HG02981 (cell line): ENCODE measurements around the gene RPTOR.

ENCODE experiments used
- ATAC-seq: cut with Tn5 transposase; IDR thresholded peaks from one replicate; pipeline ENCODE4 v1.9.1; 2021; ENCODE audit warnings: mild to moderate bottlenecking, moderate library complexity; ENCODE audit not compliant: unreplicated experiment

RPTOR gene

GRCh38 chr17:80633994-80634566 lies 89.4 kb downstream of the RPTOR start:
- no peak for ATAC-seq

GRCh38 chr17:80636361-80637018 lies 91.9 kb downstream of the RPTOR start:
- no peak for ATAC-seq

- no peak for ATAC-seq
Measured at GRCh38 chr17:80637048-80637781, 92.6 kb downstream of the RPTOR start.

- no peak for ATAC-seq
Measured at GRCh38 chr17:80639658-80640057, 95.0 kb downstream of the RPTOR start.

GRCh38 chr17:80640366-80641084 lies 95.9 kb downstream of the RPTOR start:
- ATAC-seq: no peak

GRCh38 chr17:80643326-80644099 lies 98.9 kb downstream of the RPTOR start:
- ATAC-seq: no peak

GRCh38 chr17:80644536-80644935 lies 99.9 kb downstream of the RPTOR start:
- ATAC-seq: no peak

- ATAC-seq: no peak
Measured at GRCh38 chr17:80645706-80646325, 101.2 kb downstream of the RPTOR start.

- ATAC-seq: no peak
Measured at GRCh38 chr17:80646328-80646727, 101.7 kb downstream of the RPTOR start.

GRCh38 chr17:80647746-80648145 lies 103.1 kb downstream of the RPTOR start:
- ATAC-seq: no peak

- ATAC-seq: no peak
Measured at GRCh38 chr17:80649200-80649644, 104.6 kb downstream of the RPTOR start.

- no peak for ATAC-seq
Measured at GRCh38 chr17:80649672-80650330, 105.2 kb downstream of the RPTOR start.

- ATAC-seq: no peak
Measured at GRCh38 chr17:80650331-80650672, 105.7 kb downstream of the RPTOR start.

- no peak for ATAC-seq
Measured at GRCh38 chr17:80650751-80651518, 106.3 kb downstream of the RPTOR start.

- ATAC-seq: no peak
Measured at GRCh38 chr17:80652756-80653330, 108.2 kb downstream of the RPTOR start.

- no peak for ATAC-seq
Measured at GRCh38 chr17:80653856-80654255, 109.2 kb downstream of the RPTOR start.

- ATAC-seq: no peak
Measured at GRCh38 chr17:80655608-80656007, 111.0 kb downstream of the RPTOR start.

- no peak for ATAC-seq
Measured at GRCh38 chr17:80656590-80656989, 112.0 kb downstream of the RPTOR start.

GRCh38 chr17:80657561-80657960 lies 112.9 kb downstream of the RPTOR start:
- ATAC-seq: no peak
